ENCODE data around the gene RFX1.
"Not testable (repeated sequence)": the region's sequence is repeated elsewhere in the genome, so short reads cannot be mapped to it uniquely, and the experiment has no call there.

- not testable (repeated sequence) for TF ChIP-seq CTCF (IDR thresholded peaks at IDR 0.05; ENCODE audit: low read depth, low read length, missing input control); RAD21 (IDR thresholded peaks at IDR 0.05)
These were observed 29.0 kb upstream of the RFX1 start for GRCh38 chr19:14035159-14035558.

Data from liver (tissue), 3 donors.